Activated CD4-positive, CD25-positive, alpha-beta regulatory T cell (primary cell): ENCODE measurements around the gene DMBT1.

Experiments used
- DNase-seq, 4 experiments: peaks; one replicate each; lab custom pipeline; 2025; lab: John Stamatoyannopoulos, UW

DMBT1 gene

DNA sequence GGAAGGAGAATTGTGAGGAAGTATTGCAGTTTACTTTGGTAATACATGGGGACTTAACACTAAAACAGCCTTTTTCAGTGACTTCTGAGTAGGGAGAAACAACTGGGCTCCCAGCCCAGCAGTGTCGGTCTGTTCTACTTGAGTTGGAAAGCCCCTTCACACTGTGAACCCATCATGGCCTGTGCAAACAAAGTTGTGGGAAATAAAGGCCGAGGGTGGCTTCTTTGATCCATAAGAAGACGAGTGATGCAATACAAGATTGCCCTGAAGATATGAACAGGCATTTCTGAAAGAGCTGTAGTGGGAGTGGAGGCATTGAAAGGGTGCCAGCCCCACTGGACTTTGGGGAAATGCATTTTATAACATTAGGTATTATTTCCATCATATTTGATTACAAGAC, 110.8 kb downstream of the DMBT1 start:
- no peak for DNase-seq

DNA sequence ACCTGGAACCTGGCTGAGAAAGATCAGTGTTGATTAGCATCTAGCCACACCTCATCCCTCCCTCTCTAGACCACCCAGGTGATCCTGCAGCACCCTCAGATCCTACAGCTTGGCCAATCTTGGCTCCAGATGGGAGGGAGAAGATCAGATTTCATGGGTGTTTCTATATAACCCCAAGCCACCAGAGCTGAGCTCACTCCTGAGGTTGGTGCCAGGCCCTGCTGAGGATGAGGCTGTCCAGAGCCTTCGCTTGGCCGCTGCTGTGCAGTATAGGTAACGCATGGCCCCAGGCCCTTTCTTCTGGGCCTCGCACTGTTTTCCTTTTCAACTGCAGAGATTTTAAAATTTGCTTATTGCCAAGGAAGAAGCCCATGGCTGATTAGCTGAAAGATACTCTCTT, 112.1 kb downstream of the DMBT1 start:
- no peak for DNase-seq

DNA sequence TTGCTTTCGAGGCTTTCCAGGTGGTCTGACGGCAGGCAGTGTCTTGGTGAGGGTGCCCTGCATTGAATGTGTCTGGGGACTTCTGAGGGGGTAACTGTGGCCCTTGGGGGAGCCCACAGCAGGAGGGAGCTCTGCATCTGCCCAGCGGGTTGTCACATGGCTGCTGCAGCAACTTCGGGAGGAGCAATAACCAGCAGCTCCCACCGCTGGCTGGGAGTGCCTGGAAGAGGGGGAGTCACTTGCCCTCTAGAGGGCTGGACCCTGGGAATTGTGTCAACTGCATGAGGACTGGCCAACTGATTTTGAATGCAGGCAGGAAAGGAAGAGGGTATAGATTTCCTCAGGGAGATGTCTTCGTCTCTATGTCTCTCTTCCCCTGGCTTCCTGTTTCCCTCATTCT, 112.7 kb downstream of the DMBT1 start:
- DNase-seq: no peak

DNA sequence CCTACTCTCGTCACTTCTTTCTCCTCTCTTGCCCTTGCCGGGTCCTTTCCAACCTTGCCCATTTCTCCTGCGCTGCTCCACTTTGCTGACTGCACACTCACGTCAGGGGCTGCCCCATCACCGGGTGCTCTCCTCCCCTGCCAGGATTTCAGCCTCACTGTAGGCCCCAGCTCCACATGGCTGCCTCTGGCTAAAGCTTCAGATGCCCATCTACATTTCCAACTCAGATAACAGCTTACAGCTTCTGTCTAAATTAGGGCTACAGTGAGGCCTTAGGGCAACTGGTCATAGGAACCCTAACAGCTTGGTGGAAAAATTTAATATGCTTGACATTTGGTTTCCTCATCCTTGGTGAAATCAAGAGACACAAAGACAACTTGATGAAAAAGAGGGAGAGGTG, 113.2 kb downstream of the DMBT1 start:
- DNase-seq: no peak

DNA sequence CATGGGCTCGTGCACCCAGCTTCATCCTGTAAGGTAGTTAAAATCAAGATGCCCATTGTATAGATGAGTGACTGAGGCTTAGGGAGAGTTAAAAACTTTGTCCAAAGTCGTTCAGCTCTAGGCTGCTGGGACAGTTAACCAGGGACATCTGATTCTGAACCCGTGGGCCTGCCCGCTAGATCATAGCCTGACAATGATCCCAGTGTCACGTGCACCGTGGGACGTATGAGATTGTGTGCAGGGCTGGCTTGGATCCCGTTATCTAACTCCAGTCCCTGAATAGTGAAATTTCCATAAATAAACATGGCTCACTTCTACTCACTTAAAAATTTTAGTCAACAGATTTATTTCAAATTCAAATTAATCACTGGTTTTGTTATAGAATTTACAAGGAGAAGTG, 114.2 kb downstream of the DMBT1 start:
- DNase-seq: no peak

DNA sequence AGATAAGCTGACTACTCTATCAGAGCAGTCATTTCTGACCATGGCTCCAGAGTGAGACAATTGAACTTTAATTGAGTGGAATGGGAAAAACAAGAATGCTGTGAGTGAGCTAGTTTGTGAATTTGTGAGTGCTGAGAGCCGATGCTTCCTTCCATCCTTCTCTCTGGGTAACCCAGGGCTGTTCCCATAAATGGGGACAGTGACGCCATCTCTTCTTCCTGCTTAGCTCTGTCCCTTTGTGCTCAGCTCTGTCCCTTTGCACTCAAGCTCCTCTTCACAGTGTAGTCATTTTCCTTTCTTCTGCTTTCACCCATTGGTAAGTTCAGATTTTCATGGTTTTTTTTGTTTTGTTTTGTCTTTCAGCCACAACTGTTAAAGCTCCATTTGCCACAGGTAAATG, 114.7 kb downstream of the DMBT1 start:
- DNase-seq: no peak

DNA sequence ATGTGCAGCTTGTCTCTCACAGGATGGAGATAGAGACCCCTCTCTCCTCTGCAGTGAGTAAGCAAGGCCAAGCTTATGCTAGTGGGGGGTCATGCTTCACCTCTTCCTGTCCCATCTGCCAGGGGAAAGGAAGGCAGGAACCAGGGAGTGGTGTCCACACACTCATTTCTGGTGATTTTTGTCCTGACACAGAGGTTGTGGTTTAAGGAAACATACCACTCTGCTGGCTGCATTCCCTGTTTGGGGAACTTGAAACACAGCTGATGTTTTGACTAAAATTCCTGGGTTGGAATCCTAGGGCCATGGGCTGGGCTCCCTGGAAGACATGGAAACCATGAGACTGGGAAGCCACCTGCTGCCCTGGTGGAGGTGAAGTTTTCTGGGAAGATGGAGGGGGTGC, 117.7 kb downstream of the DMBT1 start:
- no peak for DNase-seq

DNA sequence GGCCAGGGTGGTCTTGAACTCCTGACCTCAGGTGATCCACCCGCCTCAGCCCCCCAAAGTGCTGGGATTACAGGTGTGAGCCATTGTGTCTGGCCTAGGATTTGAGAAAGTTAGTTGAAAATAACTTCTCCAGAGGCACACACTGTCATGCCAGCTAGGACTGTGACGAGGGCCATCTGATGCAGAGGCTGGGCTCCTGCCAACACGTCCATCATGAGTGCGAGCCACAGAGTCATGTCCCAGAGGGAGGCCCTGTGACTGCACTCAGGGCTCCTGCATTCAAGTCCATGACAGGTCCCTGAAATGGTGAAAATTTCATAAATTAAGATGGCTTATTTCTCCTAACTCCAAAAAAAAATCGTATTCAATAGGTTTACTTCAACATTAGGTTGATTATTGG, 122.0 kb downstream of the DMBT1 start:
- no peak for DNase-seq

DNA sequence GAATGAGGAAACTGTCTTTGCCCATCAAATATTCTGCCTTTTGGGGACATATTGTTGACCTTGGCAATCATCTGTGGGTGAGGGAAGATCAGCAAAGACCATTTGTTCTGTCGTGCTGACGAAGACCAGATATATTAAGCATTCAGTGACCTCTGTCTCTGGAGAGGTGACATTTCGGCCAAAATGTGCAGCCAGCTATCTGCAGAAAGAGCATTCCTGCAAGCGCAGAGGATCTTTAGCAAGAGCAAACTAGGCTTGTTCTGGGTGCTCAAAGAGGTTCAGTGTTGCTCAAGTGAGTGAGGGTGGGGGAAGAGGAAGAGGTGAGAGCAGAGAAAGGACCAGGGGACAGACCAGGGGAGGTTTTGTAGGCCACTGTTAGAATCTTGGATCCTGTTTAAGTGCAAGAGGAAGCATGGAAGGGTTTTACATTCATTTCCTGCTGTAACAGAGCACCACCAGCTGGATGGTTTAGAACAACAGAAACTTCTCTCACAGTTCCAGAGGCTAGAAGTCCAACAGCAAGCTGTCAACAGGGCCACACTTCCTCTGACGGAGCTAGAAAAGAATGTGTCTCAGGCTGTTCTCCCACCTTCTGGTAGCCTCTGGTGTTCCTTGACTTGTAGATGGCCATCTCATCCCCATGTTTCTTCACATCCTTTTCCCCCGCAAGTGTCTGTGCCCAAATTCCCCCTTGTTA, 127.9 kb downstream of the DMBT1 start:
- no peak for DNase-seq

DNA sequence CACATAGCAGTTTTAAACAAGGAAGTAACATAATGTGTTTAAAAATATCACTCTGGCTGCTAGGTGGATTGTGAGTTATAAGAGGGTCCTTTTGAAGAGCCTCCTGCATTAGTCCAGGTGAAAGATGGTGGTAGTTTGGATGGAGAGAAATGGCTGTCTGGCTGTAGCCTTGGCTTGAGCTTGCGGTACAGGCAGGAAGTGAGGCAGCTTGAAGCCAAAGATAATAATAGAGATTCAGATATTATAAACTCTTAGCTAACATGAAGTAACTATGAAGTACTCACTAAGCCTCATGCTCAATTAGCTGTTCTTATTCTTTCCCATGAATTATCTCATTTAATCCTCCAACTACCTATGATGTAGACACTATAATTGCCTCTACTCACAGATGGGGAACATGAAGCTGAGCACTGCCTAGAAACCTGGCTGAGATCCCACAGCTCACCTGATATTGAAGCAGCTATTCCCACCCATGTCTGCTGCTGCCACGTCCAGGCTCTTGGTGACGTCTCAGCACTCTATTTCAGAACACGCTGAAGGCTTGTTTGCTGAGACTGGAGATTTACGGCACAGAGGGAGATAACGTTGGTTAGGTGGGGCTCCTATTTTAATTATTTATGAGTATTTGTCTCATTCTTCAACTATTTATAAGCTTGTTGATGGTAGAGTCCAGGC, 128.7 kb downstream of the DMBT1 start:
- no peak for DNase-seq

DNA sequence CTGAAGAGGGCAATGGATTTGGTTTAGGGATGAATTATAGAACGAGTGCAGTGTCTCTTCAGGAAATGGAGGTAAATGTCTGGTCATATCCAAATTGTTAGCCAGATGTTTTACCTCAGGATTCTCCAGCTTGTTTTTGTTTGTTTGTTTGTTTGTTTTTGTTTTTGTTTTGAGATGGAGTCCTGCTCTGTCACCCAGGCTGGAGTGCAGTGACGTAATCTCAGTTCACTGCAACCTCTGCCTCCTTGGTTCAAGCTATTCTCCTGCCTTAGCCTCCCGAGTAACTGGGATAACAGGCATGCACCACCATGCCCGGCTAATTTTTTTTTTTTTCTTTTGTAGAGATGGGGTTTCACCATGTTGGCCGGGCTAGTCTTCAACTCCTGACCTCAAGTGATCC, 132.2 kb downstream of the DMBT1 start:
- no peak for DNase-seq
